GM19324 (cell line): ENCODE results near the gene NUDT2.
"Not testable (repeated sequence)": the region's sequence is repeated elsewhere in the genome, so short reads cannot be mapped to it uniquely, and the experiment has no call there.

ENCODE experiments used
- ATAC-seq: cut with Tn5 transposase; IDR thresholded peaks from one replicate; pipeline ENCODE4 v1.9.1; 2021; ENCODE audit warnings: mild to moderate bottlenecking, moderate library complexity; ENCODE audit not compliant: unreplicated experiment, low FRiP score

NUDT2 gene

GRCh38 chr9:34334916-34335315 is 5.5 kb downstream of the NUDT2 start:
- ATAC-seq = no peak

GRCh38 chr9:34335376-34335775 is 6.0 kb downstream of the NUDT2 start:
- no peak for ATAC-seq

GRCh38 chr9:34337403-34337802 is 8.0 kb downstream of the NUDT2 start:
- no peak for ATAC-seq

- ATAC-seq = not testable (repeated sequence)
Observed at GRCh38 chr9:34338079-34338478, 8.7 kb downstream of the NUDT2 start.

GRCh38 chr9:34338665-34339385 is 9.5 kb downstream of the NUDT2 start:
- no peak for ATAC-seq

GRCh38 chr9:34341659-34342295 is 12.4 kb downstream of the NUDT2 start:
- ATAC-seq = no peak

- no peak for ATAC-seq
Observed at GRCh38 chr9:34343090-34343489, 13.7 kb downstream of the NUDT2 start.

- ATAC-seq = no peak
Observed at GRCh38 chr9:34343605-34344004, 14.2 kb downstream of the NUDT2 start.

- ATAC-seq = no peak
Observed at GRCh38 chr9:34346873-34347799, 17.8 kb downstream of the NUDT2 start.

GRCh38 chr9:34347800-34348158 is 18.4 kb downstream of the NUDT2 start:
- no peak for ATAC-seq

- ATAC-seq = no peak
Observed at GRCh38 chr9:34349324-34349723, 20.0 kb downstream of the NUDT2 start.

- ATAC-seq = not testable (repeated sequence)
Observed at GRCh38 chr9:34352122-34352652, 22.8 kb downstream of the NUDT2 start.

- ATAC-seq = not testable (repeated sequence)
Observed at GRCh38 chr9:34352957-34353356, 23.6 kb downstream of the NUDT2 start.

- no peak for ATAC-seq
Observed at GRCh38 chr9:34362614-34363214, 33.3 kb downstream of the NUDT2 start.

- ATAC-seq = no peak
Observed at GRCh38 chr9:34363619-34364351, 34.4 kb downstream of the NUDT2 start.

GRCh38 chr9:34365282-34365681 is 35.9 kb downstream of the NUDT2 start:
- ATAC-seq = no peak

GRCh38 chr9:34366365-34366764 is 37.0 kb downstream of the NUDT2 start:
- no peak for ATAC-seq

GRCh38 chr9:34367751-34368410 is 38.5 kb downstream of the NUDT2 start:
- not testable (repeated sequence) for ATAC-seq

GRCh38 chr9:34368796-34369195 is 39.4 kb downstream of the NUDT2 start:
- not testable (repeated sequence) for ATAC-seq
